H1 (cell line): ENCODE results near the gene SAE1. TPM values are rescaled to one million over a fixed set of nuclear protein-coding genes. Genes with fewer than 3 reads are reported as not detected.

Source experiments
- CTCF ChIA-PET: fragments of 300-600 bp; sonication (Branson Sonifier 250); formaldehyde crosslinking; loops from one replicate; lab custom pipeline; 2021; ENCODE audit not compliant: partially characterized antibody; lab: Charles Lee
- POLR2A ChIA-PET: fragments of 300-600 bp; sonication (Branson Sonifier 250); formaldehyde crosslinking; loops from one replicate; lab custom pipeline; 2021; ENCODE audit warnings: inconsistent platforms; ENCODE audit not compliant: partially characterized antibody; lab: Charles Lee
- DNase-seq, 2 experiments: peaks; one replicate each; pipeline versions ENCODE4 v3.0.0 to v3.0.0-alpha.2; 2010 to 2022; ENCODE audit warnings: low spot score in 2 of 2, low read depth in 1 of 2, mixed read lengths in 1 of 2
- FAIRE-seq: peaks from 2 replicates; lab custom pipeline; 2011; peaks lifted over from hg19 to GRCh38; lab: Jason Lieb, UNC
- H2AFZ ChIP-seq: 2 replicates; pipeline ENCODE4 v1.8.1; 2012; ENCODE audit warnings: low read length, inconsistent platforms
- H2AK5ac ChIP-seq: 2 replicates; pipeline ENCODE4 v1.6.1; 2013; ENCODE audit warnings: low read depth, low read length
- H2BK120ac ChIP-seq: replicated peaks from 2 replicates; pipeline ENCODE3; 2013; ENCODE audit warnings: low read depth, low read length, inconsistent platforms
- H2BK12ac ChIP-seq: 2 replicates; pipeline ENCODE4 v1.6.1; 2013; ENCODE audit warnings: low read depth, low read length
- H2BK15ac ChIP-seq: 2 replicates; pipeline ENCODE4 v1.6.1; 2013; ENCODE audit warnings: low read length
- H2BK20ac ChIP-seq: 2 replicates; pipeline ENCODE4 v1.6.1; 2013; ENCODE audit warnings: low read length
- H2BK5ac ChIP-seq: 2 replicates; pipeline ENCODE4 v1.6.1; 2013; ENCODE audit warnings: low read depth, low read length
- H3K14ac ChIP-seq: 2 replicates; pipeline ENCODE4 v1.6.1; 2013; ENCODE audit warnings: inconsistent platforms; ENCODE audit not compliant: insufficient read length
- H3K18ac ChIP-seq: 2 replicates; pipeline ENCODE4 v1.6.1; 2013; ENCODE audit warnings: low read length; ENCODE audit errors: extremely low read depth
- H3K23ac ChIP-seq: 2 replicates; pipeline ENCODE4 v1.6.1; 2013; ENCODE audit warnings: inconsistent platforms; ENCODE audit not compliant: insufficient read length
- H3K23me2 ChIP-seq: 2 replicates; pipeline ENCODE4 v1.6.1; 2013; ENCODE audit warnings: low read depth, low read length
- H3K27ac ChIP-seq: 2 replicates; pipeline ENCODE4 v1.6.1; 2011; ENCODE audit warnings: low read depth, low read length, inconsistent platforms
- H3K27me3 ChIP-seq, 4 experiments: replicated peaks in 1 of 4; 1 replicate in 1 of 4; 2 replicates in 3 of 4; pipeline versions ENCODE4 v1.6.1 to v1.8.1; 2011 to 2013; ENCODE audit warnings: low read length in 3 of 4, mild to moderate bottlenecking in 3 of 4, inconsistent platforms in 2 of 4, mixed read lengths in 2 of 4, moderate library complexity in 1 of 4; ENCODE audit not compliant: control insufficient read depth in 3 of 4, insufficient read depth in 3 of 4; ENCODE audit errors: extremely low read depth in 1 of 4
- H3K36me3 ChIP-seq, 4 experiments: 2 replicates each; pipeline versions ENCODE4 v1.6.1 to v1.8.1; 2011 to 2013; ENCODE audit warnings: mild to moderate bottlenecking in 4 of 4, low read length in 3 of 4, moderate library complexity in 2 of 4, control low read depth in 1 of 4, inconsistent platforms in 1 of 4; ENCODE audit not compliant: insufficient read depth in 4 of 4, control insufficient read depth in 2 of 4
- H3K4ac ChIP-seq: replicated peaks from 2 replicates; pipeline ENCODE3; 2013; ENCODE audit warnings: low read length, low read depth, mixed read lengths, inconsistent platforms; ENCODE audit not compliant: insufficient read length
- H3K4me1 ChIP-seq, 4 experiments: replicated peaks in 1 of 4; 1 replicate in 1 of 4; 2 replicates in 3 of 4; pipeline versions ENCODE4 v1.6.1 to v1.8.1; 2011 to 2013; ENCODE audit warnings: low read length in 3 of 4, inconsistent platforms in 2 of 4, mixed read lengths in 1 of 4; ENCODE audit not compliant: insufficient read depth in 4 of 4, control insufficient read depth in 3 of 4
- H3K4me2 ChIP-seq, 2 experiments: 2 replicates each; pipeline versions ENCODE4 v1.6.1 to v1.8.1; 2011 to 2013; ENCODE audit warnings: low read depth in 2 of 2, low read length in 2 of 2, control low read depth in 1 of 2, inconsistent platforms in 1 of 2, mild to moderate bottlenecking in 1 of 2; ENCODE audit not compliant: insufficient read depth in 1 of 2
- H3K4me3 ChIP-seq, 4 experiments: fragments of 200-600, 300-600 bp in 1 of 4; sonication (generic), shearing (Covaris generic), sonication (Bioruptor Twin) in 1 of 4; 2 replicates each; pipeline versions ENCODE4 v1.5.1 to v1.8.1; 2011 to 2016; ENCODE audit warnings: low read length in 4 of 4, low read depth in 3 of 4, control low read depth in 2 of 4, inconsistent platforms in 2 of 4, mild to moderate bottlenecking in 2 of 4, mixed read lengths in 1 of 4, moderate library complexity in 1 of 4; ENCODE audit not compliant: insufficient read depth in 2 of 4; ENCODE audit errors: extremely low read depth in 1 of 4
- H3K56ac ChIP-seq: replicated peaks from 2 replicates; pipeline ENCODE3; 2013; ENCODE audit warnings: low read depth, mild to moderate bottlenecking, mixed read lengths, low read length, inconsistent platforms; ENCODE audit not compliant: insufficient read length
- H3K79me1 ChIP-seq: 2 replicates; pipeline ENCODE4 v1.6.1; 2013; ENCODE audit warnings: low read depth, low read length, control low read depth
- H3K79me2 ChIP-seq, 2 experiments: 2 replicates each; pipeline versions ENCODE4 v1.6.1 to v1.8.1; 2012 to 2013; ENCODE audit warnings: low read length in 2 of 2, mild to moderate bottlenecking in 2 of 2, inconsistent platforms in 1 of 2; ENCODE audit not compliant: insufficient read depth in 2 of 2, control insufficient read depth in 1 of 2
- H3K9ac ChIP-seq, 4 experiments: replicated peaks in 1 of 4; 1 replicate in 1 of 4; 2 replicates in 3 of 4; pipeline versions ENCODE4 v1.6.1 to v1.8.1; 2011 to 2013; ENCODE audit warnings: low read depth in 3 of 4, low read length in 3 of 4, control low read depth in 2 of 4, mild to moderate bottlenecking in 2 of 4, moderate library complexity in 2 of 4, inconsistent platforms in 1 of 4; ENCODE audit errors: extremely low read depth in 1 of 4
- H3K9me3 ChIP-seq, 2 experiments: 2 replicates each; pipeline versions ENCODE4 v1.6.1 to v1.8.1; 2012 to 2013; ENCODE audit warnings: mild to moderate bottlenecking in 2 of 2, moderate library complexity in 2 of 2, control low read depth in 1 of 2, inconsistent platforms in 1 of 2, low read depth in 1 of 2, low read length in 1 of 2, mixed read lengths in 1 of 2; ENCODE audit not compliant: insufficient read depth in 2 of 2
- H4K20me1 ChIP-seq, 2 experiments: replicated peaks in 1 of 2; 2 replicates each; pipeline versions ENCODE3 to v1.8.1; 2011 to 2013; ENCODE audit warnings: inconsistent platforms in 2 of 2, low read length in 2 of 2, mild to moderate bottlenecking in 1 of 2; ENCODE audit not compliant: insufficient read depth in 2 of 2, control insufficient read depth in 1 of 2
- H4K5ac ChIP-seq: 2 replicates; pipeline ENCODE4 v1.6.1; 2013; ENCODE audit warnings: low read length, low read depth, mixed read lengths, inconsistent platforms; ENCODE audit not compliant: insufficient read length
- H4K8ac ChIP-seq: 2 replicates; pipeline ENCODE4 v1.8.0; 2013; ENCODE audit warnings: mild to moderate bottlenecking, moderate library complexity, low read length, inconsistent platforms; ENCODE audit not compliant: insufficient read depth; ENCODE audit errors: extremely low read depth
- H4K91ac ChIP-seq: replicated peaks from 2 replicates; pipeline ENCODE3; 2013; ENCODE audit warnings: low read length, mixed read lengths, inconsistent platforms; ENCODE audit not compliant: insufficient read length
- CHD2 ChIP-seq: IDR thresholded peaks from 2 replicates; pipeline ENCODE4 v1.6.1; 2012; ENCODE audit warnings: low read length, improper control_type of control experiment
- EP300 ChIP-seq, 2 experiments: IDR thresholded peaks; 1 replicate in 1 of 2; 2 replicates in 1 of 2; pipeline ENCODE4 v1.6.1; 2011 to 2012; ENCODE audit warnings: low read depth in 2 of 2, low read length in 2 of 2, mild to moderate bottlenecking in 2 of 2, borderline replicate concordance in 1 of 2, inconsistent platforms in 1 of 2, moderate library complexity in 1 of 2
- HDAC6 ChIP-seq: IDR thresholded peaks from one replicate; pipeline ENCODE4 v1.7.1; 2012; ENCODE audit warnings: low read depth, mild to moderate bottlenecking, inconsistent platforms, low read length, moderate library complexity
- KDM4A ChIP-seq: IDR thresholded peaks from one replicate; pipeline ENCODE4 v1.7.1; 2012; ENCODE audit warnings: low read depth, mild to moderate bottlenecking, moderate library complexity, low read length, inconsistent platforms; ENCODE audit not compliant: severe bottlenecking
- KDM5A ChIP-seq: fragments of 200-600 bp; IDR thresholded peaks from 2 replicates; pipeline ENCODE4 v1.7.1; 2012; ENCODE audit warnings: mild to moderate bottlenecking, low read length, inconsistent platforms, mixed read lengths
- RXRA ChIP-seq: IDR thresholded peaks from 2 replicates; pipeline ENCODE4 v1.6.1; 2011; ENCODE audit warnings: low read depth, mild to moderate bottlenecking, low read length, moderate library complexity; ENCODE audit not compliant: insufficient read depth
- TAF1 ChIP-seq: IDR thresholded peaks from 2 replicates; pipeline ENCODE4 v1.6.1; 2011; ENCODE audit warnings: mild to moderate bottlenecking, low read depth, low read length
- polyA plus RNA-seq, 7 experiments: library from polyadenylated mRNA; depleted of rRNA in 3 of 7; stranded (reverse) in 5 of 7; unstranded in 2 of 7; fragments of >200 nt in 5 of 7; fragments of 200-250 nt in 2 of 7; gene quantifications; 1 replicate in 5 of 7; 2 replicates in 1 of 7; 4 replicates in 1 of 7; pipeline versions ENCODE4 v1.2.1 to v1.2.3, GENCODE V29; 2011 to 2013; ENCODE audit warnings: missing spikeins in 2 of 7, mixed read lengths in 2 of 7
- total RNA-seq: library from RNA; stranded (reverse); fragmentation: NEBNext Ultra II Directional; extraction: Animal tissue kit (Norgen Biotek cat#: 25700); gene quantifications from 2 replicates; pipeline ENCODE4 v1.2.1, GENCODE V29; 2021

The SAE1 gene
- total and polyA plus RNA-seq, 2 of the 8 experiments (the other 6 are each of a cell fraction or from before 2014, with no cell fraction given): 213 to 268 TPM

- CTCF ChIA-PET: interaction anchor here (0.7 to 1.6 kb wide), 4 partner anchors 10 to 389 kb away, joined by 3 to 8 read pairs (median 3); no protein-coding TSS in a partner anchor
- no peak overlapping the region for H3K4ac ChIP-seq
- H2BK5ac ChIP-seq: no peak overlapping the region; the same call in 1 of the 2 replicates
- no peak overlapping the region for H4K8ac ChIP-seq
- peaks cover 46 to 95% of the 10 kb centered on the region in 2 experiments for H3K79me2 ChIP-seq
- no peak overlapping the region for H2BK15ac ChIP-seq
- H3K56ac ChIP-seq: no peak overlapping the region
- H2AK5ac ChIP-seq: no peak overlapping the region
- H2BK12ac ChIP-seq: no peak overlapping the region
- FAIRE-seq (no peak), DNase-seq (no peak)
- H3K27ac ChIP-seq: no peak overlapping the region
- POLR2A ChIA-PET: interaction anchor here (1.1 to 13.9 kb wide), 3 partner anchors 10 to 18 kb away, joined by 3 to 98 read pairs (median 18); partner anchors contain the start of gene SAE1
- no peak overlapping the region for H3K4me2 ChIP-seq
- no peak overlapping the region for H3K23ac ChIP-seq
- no peaks in the 10 kb centered on the region for H3K4me1 ChIP-seq
- no peak overlapping the region for H3K18ac ChIP-seq
- no peaks in the 10 kb centered on the region for H3K23me2 ChIP-seq
- H2BK20ac ChIP-seq: no peak overlapping the region
- no peaks in the 10 kb centered on the region for H3K27me3 ChIP-seq
- H4K91ac ChIP-seq: no peak overlapping the region
- H3K9me3 ChIP-seq: no peaks in the 10 kb centered on the region
- H2BK120ac ChIP-seq: no peak overlapping the region
- peaks cover 18 to 35% of the 10 kb centered on the region in 2 experiments for H4K20me1 ChIP-seq
- H2AFZ ChIP-seq: no peak overlapping the region
- H3K9ac ChIP-seq: no peak overlapping the region
- no peak overlapping the region for H4K5ac ChIP-seq
- H3K14ac ChIP-seq: no peak overlapping the region
- H3K79me1 ChIP-seq: peaks cover 4% of the 10 kb centered on the region
- peaks cover 20 to 46% (median 33%) of the 10 kb centered on the region in 4 experiments; a peak in 7 of 8 replicates for H3K36me3 ChIP-seq
- H3K4me3 ChIP-seq: no peak overlapping the region
- TF ChIP-seq TAF1 (no peak), CHD2 (no peak), HDAC6 (no peak), EP300 (IDR thresholded peaks at IDR 0.05; ENCODE audit: borderline replicate concordance in 1 of 2, low read depth in 2 of 2, low read length in 2 of 2) (no peak), RXRA (no peak), KDM4A (no peak), KDM5A (no peak)
Observed at GRCh38 chr19:47141695-47142094, 11.1 kb downstream of the SAE1 start.
